ENCODE results near the gene KREMEN1.

Gene KREMEN1

DNA sequence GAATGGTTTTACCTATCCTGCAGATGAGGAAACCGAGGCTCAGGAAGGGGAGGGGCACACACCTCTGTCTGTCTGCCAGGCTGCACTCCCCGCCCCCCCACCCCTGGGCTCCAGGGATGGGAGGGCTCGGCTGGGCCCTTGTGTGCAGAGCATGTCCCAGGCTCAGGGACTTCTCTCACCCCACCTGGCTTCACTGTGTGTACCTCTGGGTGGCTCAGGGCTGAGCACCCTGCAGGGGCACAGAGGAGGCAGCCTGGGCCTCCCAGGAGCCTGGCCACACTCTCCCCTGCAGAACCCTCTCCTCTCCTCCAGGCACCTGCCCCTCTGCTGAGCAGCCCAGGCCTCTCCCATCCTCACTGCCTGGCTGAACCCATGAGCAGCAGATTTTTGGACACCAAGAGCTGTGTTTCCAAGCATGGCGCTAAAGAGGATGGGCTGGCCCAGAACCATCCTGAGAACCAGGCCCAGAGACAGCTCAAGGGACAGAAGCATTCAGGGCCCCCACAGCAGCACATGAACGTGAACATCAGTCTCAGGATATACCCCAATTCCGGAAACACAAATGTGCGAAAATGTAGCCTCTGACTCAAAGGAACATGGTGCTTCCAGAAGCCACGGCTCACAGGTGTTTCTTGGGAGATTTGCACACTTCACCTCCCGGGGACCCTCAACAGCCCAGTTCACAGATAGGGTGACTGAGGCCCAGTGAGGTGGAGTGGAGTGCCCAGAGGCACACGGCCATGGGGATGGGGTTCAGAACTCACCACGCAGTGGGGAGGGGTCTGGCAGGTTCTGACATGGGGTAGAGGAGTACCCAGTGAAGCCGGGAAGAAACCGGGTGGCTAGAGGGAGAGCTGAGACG is 143.4 kb downstream of the KREMEN1 start:
- DNase-seq, result no peak
- H3K4me3 ChIP-seq (ENCODE audit: low read depth, low read length), result no peak overlapping the region
- no peaks in the 10 kb centered on the region for H3K4me1 ChIP-seq
- H3K9me3 ChIP-seq, result no peaks in the 10 kb centered on the region
- no peaks in the 10 kb centered on the region for H3K27me3 ChIP-seq
- TF ChIP-seq CTCF (IDR thresholded peaks at IDR 0.05; ENCODE audit: low read depth, low read length), result no peak
- no peaks in the 10 kb centered on the region for H3K36me3 ChIP-seq

- no peaks in the 10 kb centered on the region for H3K9me3 ChIP-seq
- no peak for DNase-seq
- H3K36me3 ChIP-seq, result no peaks in the 10 kb centered on the region
- no peaks in the 10 kb centered on the region for H3K27me3 ChIP-seq
- no peaks in the 10 kb centered on the region for H3K4me1 ChIP-seq
- H3K4me3 ChIP-seq (ENCODE audit: low read depth, low read length), result no peak overlapping the region
- TF ChIP-seq CTCF (IDR thresholded peaks at IDR 0.05; ENCODE audit: low read depth, low read length), result no peak
Measured at GRCh38 chr22:29216873-29217666, 144.2 kb downstream of the KREMEN1 start.

All from BE2C (cell line).